ENCODE data around the gene RAD9B. TPM values are rescaled to one million over a fixed set of nuclear protein-coding genes. Genes with fewer than 3 reads are reported as not detected.
A peak's percentile ranks its signal among the peaks of the same experiment; 100 is the strongest.
"Not testable (repeated sequence)": the region's sequence is repeated elsewhere in the genome, so short reads cannot be mapped to it uniquely, and the experiment has no call there.

Gene RAD9B
- polyA plus RNA-seq, 5 donors: 1.1 to 2.4 (median 1.4) TPM

GRCh38 chr12:110520876-110521712 lies 19.0 kb downstream of the RAD9B start:
- DNase-seq: not testable (repeated sequence)

- no peak for DNase-seq
These were observed 26.2 kb downstream of the RAD9B start for GRCh38 chr12:110528277-110528839.

- no peak for DNase-seq
These were observed 28.4 kb downstream of the RAD9B start for GRCh38 chr12:110530511-110530910.

- no peak for DNase-seq
These were observed 29.7 kb downstream of the RAD9B start for GRCh38 chr12:110531741-110532333.

GRCh38 chr12:110532644-110533043 lies 30.5 kb downstream of the RAD9B start:
- no peak for DNase-seq

- no peak for DNase-seq
These were observed 31.5 kb downstream of the RAD9B start for GRCh38 chr12:110533607-110534006.

- DNase-seq: no peak
These were observed 32.7 kb downstream of the RAD9B start for GRCh38 chr12:110534811-110535210.

- no peak for DNase-seq
These were observed 34.9 kb downstream of the RAD9B start for GRCh38 chr12:110536834-110537604.

GRCh38 chr12:110537605-110538409 lies 35.7 kb downstream of the RAD9B start:
- no peak for DNase-seq

- DNase-seq: no peak
These were observed 36.9 kb downstream of the RAD9B start for GRCh38 chr12:110538869-110539622.

GRCh38 chr12:110540048-110540447 lies 37.9 kb downstream of the RAD9B start:
- no peak for DNase-seq

GRCh38 chr12:110543252-110543959 lies 41.3 kb downstream of the RAD9B start:
- peak; percentile 69 to 77 for DNase-seq

GRCh38 chr12:110543965-110544364 lies 41.8 kb downstream of the RAD9B start:
- DNase-seq: no peak

- not testable (repeated sequence) for DNase-seq
These were observed 43.1 kb downstream of the RAD9B start for GRCh38 chr12:110545259-110545658.

- DNase-seq: no peak
These were observed 43.7 kb downstream of the RAD9B start for GRCh38 chr12:110545812-110546211.

- no peak for DNase-seq
These were observed 44.2 kb downstream of the RAD9B start for GRCh38 chr12:110546339-110546738.

GRCh38 chr12:110547090-110547489 lies 45.0 kb downstream of the RAD9B start:
- DNase-seq: no peak

- no peak for DNase-seq
These were observed 46.5 kb downstream of the RAD9B start for GRCh38 chr12:110548678-110549077.

- no peak for DNase-seq
These were observed 47.6 kb downstream of the RAD9B start for GRCh38 chr12:110549716-110550115.

GRCh38 chr12:110550981-110551380 lies 48.9 kb downstream of the RAD9B start:
- DNase-seq: no peak
